Measurements from ENCODE around the gene ACADVL. TPM values are rescaled to one million over a fixed set of nuclear protein-coding genes. Genes with fewer than 3 reads are reported as not detected.

ACADVL gene
- total RNA-seq, 6 donors from 2014 or later = 377 to 1,449 (median 553) TPM

DNA sequence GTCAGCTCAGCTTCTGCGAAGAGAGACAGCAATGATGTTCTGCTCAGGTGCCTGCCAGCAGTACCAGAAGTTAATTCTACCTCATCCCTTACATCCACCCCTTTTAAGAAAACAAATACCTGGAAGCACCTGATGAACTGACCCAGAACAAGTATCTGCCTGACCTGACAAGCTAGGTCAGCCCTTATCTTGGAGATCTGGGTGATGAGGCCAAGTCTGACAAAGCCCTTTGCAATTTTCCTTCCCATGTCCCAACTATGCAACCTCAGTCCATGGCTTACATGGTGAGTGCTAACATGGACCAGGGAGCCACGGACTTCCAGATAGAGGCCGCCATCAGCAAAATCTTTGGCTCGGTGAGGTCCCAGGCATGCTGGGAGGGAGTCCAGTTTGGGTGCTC is 3.6 kb downstream of the ACADVL start:
- no peaks in the 10 kb centered on the region for H3K9me3 ChIP-seq

DNA sequence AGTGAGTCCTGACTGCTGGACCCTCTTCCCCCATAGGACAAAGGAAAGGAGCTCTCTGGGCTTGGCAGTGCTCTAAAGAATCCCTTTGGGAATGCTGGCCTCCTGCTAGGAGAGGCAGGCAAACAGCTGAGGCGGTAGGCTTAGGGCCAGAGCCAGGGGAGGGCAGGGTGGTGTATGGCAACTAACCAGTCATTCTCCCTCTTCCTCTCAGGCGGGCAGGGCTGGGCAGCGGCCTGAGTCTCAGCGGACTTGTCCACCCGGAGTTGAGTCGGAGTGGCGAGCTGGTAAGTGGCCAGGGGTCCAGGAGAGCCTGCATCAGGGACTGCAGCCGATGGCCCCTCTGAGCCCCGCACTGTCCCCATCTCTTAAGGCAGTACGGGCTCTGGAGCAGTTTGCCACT is 4.4 kb downstream of the ACADVL start:
- H3K4me3 ChIP-seq = no peak overlapping the region
- no peak overlapping the region for H3K27ac ChIP-seq
- peak in 1 of 2 donors; percentile 56 for DNase-seq
- TF ChIP-seq POLR2A (IDR thresholded peaks at IDR 0.05) (no peak), POLR2AphosphoS5 (IDR thresholded peaks at IDR 0.05) (no peak), EP300 (IDR thresholded peaks at IDR 0.05) (no peak)
- TF ChIP-seq, protein P1, sequence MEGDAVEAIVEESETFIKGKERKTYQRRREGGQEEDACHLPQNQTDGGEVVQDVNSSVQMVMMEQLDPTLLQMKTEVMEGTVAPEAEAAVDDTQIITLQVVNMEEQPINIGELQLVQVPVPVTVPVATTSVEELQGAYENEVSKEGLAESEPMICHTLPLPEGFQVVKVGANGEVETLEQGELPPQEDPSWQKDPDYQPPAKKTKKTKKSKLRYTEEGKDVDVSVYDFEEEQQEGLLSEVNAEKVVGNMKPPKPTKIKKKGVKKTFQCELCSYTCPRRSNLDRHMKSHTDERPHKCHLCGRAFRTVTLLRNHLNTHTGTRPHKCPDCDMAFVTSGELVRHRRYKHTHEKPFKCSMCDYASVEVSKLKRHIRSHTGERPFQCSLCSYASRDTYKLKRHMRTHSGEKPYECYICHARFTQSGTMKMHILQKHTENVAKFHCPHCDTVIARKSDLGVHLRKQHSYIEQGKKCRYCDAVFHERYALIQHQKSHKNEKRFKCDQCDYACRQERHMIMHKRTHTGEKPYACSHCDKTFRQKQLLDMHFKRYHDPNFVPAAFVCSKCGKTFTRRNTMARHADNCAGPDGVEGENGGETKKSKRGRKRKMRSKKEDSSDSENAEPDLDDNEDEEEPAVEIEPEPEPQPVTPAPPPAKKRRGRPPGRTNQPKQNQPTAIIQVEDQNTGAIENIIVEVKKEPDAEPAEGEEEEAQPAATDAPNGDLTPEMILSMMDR (IDR thresholded peaks at IDR 0.05) = no peak
- ATAC-seq (ENCODE audit: low FRiP score in 2 of 2) = no peak
- no peaks in the 10 kb centered on the region for H3K27me3 ChIP-seq
- no peaks in the 10 kb centered on the region for H3K9me3 ChIP-seq
- 87% methylated on average over 10 of the region's 10 CpGs; no CpG with 5 or more reads in 1 of the 2 donors for WGBS, 2 donors
- peaks cover 16 to 28% (median 21%) of the 10 kb centered on the region in 4 donors for H3K4me1 ChIP-seq
- H3K36me3 ChIP-seq = peaks cover 11 to 82% (median 69%) of the 10 kb centered on the region in 4 donors

More for the DNA sequence above, 3.6 kb downstream of the ACADVL start:
- peaks cover 11 to 75% (median 66%) of the 10 kb centered on the region in 4 donors for H3K36me3 ChIP-seq
- DNase-seq = no peak
- ATAC-seq (ENCODE audit: low FRiP score in 2 of 2) = no peak
- H3K4me3 ChIP-seq = no peak overlapping the region
- H3K27me3 ChIP-seq = no peaks in the 10 kb centered on the region
- WGBS, 2 donors = 68 to 88% methylated on average over 4 of the region's 4 CpGs
- H3K4me1 ChIP-seq = peaks cover 22 to 35% (median 26%) of the 10 kb centered on the region in 4 donors
- no peak for TF ChIP-seq POLR2A (IDR thresholded peaks at IDR 0.05)
- no peak for TF ChIP-seq EP300 (IDR thresholded peaks at IDR 0.05)
- TF ChIP-seq, protein P1 (IDR thresholded peaks at IDR 0.05) = no peak
- TF ChIP-seq POLR2AphosphoS5 (IDR thresholded peaks at IDR 0.05) = no peak
- no peak overlapping the region for H3K27ac ChIP-seq

DNA sequence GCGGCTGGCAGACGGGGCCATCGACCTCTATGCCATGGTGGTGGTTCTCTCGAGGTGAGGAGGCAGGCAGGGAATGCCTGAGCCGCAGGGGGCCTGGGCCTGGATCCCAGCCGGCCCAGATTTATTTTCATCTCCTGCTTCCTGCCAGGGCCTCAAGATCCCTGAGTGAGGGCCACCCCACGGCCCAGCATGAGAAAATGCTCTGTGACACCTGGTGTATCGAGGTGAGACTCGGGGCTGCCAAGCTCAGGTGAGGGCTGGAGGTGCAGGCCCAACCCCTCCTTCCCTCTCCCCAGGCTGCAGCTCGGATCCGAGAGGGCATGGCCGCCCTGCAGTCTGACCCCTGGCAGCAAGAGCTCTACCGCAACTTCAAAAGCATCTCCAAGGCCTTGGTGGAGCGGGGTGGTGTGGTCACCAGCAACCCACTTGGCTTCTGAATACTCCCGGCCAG is 4.9 kb downstream of the ACADVL start:
- Histone ChIP-seq H3K36me3 (peaks cover 15 to 88% (median 74%) of the 10 kb centered on the region in 4 donors), H3K27me3 (no peaks in the 10 kb centered on the region), H3K27ac (no peak overlapping the region), H3K9me3 (no peaks in the 10 kb centered on the region), H3K4me1 (peaks cover 13 to 23% (median 17%) of the 10 kb centered on the region in 4 donors), H3K4me3 (no peak overlapping the region)
- ATAC-seq (ENCODE audit: low FRiP score in 2 of 2) (no peak), DNase-seq (peak in 1 of 2 donors; percentile 53)
- 60 to 88% methylated on average over 1 to 15 of the region's 15 CpGs for WGBS, 2 donors
- no peak for TF ChIP-seq POLR2AphosphoS5 (IDR thresholded peaks at IDR 0.05)

DNA sequence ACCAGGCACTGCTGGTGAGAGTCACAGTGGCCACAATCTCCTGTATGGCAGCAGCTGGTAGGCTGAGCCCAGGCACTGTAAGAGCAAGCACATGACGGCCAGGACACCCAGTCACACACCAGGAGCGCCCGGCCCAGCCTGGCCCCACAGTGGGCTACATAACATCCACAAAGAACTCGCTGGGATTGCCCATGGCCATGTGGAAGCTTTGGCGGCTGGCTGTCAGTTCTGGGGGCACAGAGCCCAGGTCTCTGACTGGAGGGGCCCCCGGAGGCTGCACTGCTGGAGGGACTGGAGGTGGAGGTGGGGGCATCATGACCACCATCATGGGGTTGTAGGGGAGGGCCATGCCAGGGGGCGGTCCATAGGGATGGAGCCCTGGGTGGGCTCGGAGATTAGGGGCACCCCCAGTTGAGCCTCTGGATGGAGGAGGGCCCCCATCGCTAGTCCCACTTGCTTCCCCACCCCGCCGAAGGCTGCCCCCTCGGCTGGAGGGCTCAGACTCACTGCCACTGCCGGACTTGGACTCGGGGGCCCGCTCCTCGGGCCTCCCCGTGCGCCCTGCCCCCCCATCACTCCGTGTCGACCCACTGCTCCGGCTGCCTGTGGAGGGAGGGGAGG is 6.1 kb downstream of the ACADVL start:
- peak in 1 of 2 donors; percentile 80 for DNase-seq
- 68 to 90% methylated on average over 3 to 21 of the region's 21 CpGs for WGBS, 2 donors
- no peak for TF ChIP-seq EP300 (IDR thresholded peaks at IDR 0.05)
- TF ChIP-seq, protein P1 (IDR thresholded peaks at IDR 0.05) = no peak
- TF ChIP-seq POLR2AphosphoS5 (IDR thresholded peaks at IDR 0.05) = no peak
- no peak for TF ChIP-seq POLR2A (IDR thresholded peaks at IDR 0.05)
- no peak for ATAC-seq (ENCODE audit: low FRiP score in 2 of 2)
- H3K27ac ChIP-seq = no peak overlapping the region
- H3K4me3 ChIP-seq = no peak overlapping the region
- H3K36me3 ChIP-seq = peaks cover 20 to 97% (median 81%) of the 10 kb centered on the region in 4 donors
- no peaks in the 10 kb centered on the region for H3K9me3 ChIP-seq
- peaks cover 9 to 18% (median 11%) of the 10 kb centered on the region in 4 donors for H3K4me1 ChIP-seq
- no peaks in the 10 kb centered on the region for H3K27me3 ChIP-seq

DNA sequence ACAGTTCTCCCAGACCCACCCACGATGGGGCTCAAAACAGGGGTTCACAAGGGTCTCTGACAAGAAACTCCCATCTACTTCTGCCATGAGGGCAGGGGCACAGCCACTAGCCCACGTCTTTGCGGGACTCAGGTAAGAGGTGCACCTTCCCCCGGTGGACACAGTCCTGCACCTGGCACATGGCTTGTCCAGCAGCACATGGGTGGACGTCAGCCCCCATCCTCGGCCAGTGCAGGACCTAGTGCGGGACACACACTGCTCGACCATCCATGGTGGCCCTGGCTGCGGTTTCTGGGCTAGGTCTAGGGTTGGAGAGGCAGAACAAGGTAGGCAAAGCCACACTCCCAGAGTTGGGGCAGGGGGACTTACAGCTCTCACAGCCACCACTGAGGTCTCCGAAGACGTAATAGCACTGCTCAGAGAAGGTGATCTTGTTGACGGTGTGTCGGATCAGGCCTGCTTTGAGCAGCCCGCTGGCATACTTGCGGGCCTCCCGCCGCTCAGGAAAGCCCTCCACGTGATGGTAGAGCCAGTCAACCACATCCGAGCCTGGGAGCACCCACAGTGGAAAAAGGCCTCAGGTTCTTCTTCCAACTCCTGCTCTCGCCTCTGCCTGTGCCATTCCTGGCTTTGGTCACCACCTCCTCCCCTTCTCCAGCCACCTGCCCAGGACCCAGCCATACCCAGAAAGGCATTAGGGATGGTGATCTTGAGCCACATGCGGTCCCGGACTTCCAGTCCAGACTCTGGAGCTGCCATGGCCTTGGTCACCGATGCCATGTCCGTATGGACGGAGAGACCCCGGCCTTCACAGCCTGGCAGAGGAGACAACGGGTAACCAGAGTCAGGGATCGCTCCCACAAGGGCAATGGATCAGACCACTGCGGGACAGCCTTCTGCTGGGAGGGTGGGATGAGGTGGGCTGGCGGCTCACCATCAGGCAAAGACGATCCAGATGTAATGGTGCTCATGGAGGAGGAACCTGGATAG is 7.3 kb downstream of the ACADVL start:
- 93 to 97% methylated on average over 15 to 30 of the region's 31 CpGs for WGBS, 2 donors
- ATAC-seq (ENCODE audit: low FRiP score in 2 of 2) (no peak), DNase-seq (no peak)
- H3K27me3 ChIP-seq = no peaks in the 10 kb centered on the region
- no peak overlapping the region for H3K4me3 ChIP-seq
- no peak for TF ChIP-seq EP300 (IDR thresholded peaks at IDR 0.05)
- TF ChIP-seq POLR2AphosphoS5 (IDR thresholded peaks at IDR 0.05) = no peak
- no peak for TF ChIP-seq POLR2A (IDR thresholded peaks at IDR 0.05)
- TF ChIP-seq, protein P1 (IDR thresholded peaks at IDR 0.05) = no peak
- no peaks in the 10 kb centered on the region for H3K9me3 ChIP-seq
- H3K36me3 ChIP-seq = peaks cover 20 to 86% (median 74%) of the 10 kb centered on the region in 4 donors
- H3K4me1 ChIP-seq = peaks cover 0 to 18% (median 4%) of the 10 kb centered on the region in 4 donors
- no peak overlapping the region for H3K27ac ChIP-seq

All from upper lobe of left lung (tissue), 6 donors.